Femur (tissue), 1 donor: ENCODE results near the gene TNFRSF21.
"Not testable (repeated sequence)": the region's sequence is repeated elsewhere in the genome, so short reads cannot be mapped to it uniquely, and the experiment has no call there.

Source experiments
- DNase-seq: peaks from one replicate; pipeline ENCODE4 v3.0.0-alpha.2; 2017

The TNFRSF21 gene

GRCh38 chr6:47309291-47310130, at the start of gene TNFRSF21:
Gene TNFRSF21, minus strand, starts transcription at chr6:47309905. Its CDS starts 394 bp downstream, at chr6:47309511.
- peak; percentile 95 for DNase-seq

DNA sequence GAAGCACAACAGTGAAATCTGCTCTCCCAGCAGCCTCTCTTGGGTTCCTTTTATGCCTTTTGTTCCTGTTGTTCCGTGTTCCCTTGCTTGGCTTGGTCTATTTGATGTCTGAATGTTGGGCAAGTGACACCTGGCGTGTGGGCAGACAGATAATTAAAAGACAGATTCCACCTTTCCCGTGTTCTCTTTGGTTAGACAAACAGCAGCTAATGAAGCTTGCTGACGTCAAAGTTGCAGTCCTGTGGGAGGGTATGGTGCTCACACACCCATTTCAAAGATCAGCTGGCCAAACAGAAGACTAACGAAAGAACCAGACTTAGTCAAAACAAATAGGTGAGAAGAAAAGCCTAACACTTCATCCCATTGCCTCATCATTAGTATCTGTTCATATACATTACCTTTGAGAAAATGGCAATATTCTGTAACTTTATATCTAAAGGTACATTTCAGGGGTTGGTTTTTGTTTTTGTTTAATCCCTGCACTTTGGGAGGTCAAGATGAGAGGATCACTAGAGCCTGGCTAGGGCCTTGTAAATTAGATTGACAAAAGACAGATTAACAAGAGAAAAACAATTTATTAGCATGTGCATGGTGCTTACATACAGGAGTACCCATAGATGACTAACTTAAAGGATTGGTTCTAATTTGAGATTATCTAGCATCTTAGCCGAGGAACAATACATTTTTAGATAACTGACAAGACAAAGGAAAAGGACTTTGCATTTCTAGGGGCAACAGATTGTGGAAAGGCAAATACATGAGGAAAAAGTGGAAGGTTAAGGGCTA, 48.9 kb upstream of the TNFRSF21 start:
- DNase-seq = no peak

DNA sequence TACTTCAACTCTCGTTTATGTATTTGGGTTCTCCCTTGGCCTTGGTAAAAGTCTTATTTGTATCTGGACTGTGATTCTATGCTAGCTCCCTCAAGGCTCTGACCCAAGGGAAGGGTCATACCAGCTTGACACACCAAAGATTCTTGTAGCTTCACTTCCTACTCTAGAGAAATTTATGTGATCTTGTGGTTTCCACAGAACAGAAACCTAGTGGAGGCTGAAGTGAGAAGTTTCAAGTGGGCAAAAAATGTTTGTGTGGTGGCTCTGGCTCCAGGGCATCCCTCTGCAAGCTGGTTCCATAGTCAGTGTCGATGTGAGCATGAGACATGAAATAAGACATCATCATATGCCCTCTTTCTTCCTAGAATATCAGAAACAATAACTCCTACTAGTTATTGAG, 48.1 kb upstream of the TNFRSF21 start:
- DNase-seq = no peak

DNA sequence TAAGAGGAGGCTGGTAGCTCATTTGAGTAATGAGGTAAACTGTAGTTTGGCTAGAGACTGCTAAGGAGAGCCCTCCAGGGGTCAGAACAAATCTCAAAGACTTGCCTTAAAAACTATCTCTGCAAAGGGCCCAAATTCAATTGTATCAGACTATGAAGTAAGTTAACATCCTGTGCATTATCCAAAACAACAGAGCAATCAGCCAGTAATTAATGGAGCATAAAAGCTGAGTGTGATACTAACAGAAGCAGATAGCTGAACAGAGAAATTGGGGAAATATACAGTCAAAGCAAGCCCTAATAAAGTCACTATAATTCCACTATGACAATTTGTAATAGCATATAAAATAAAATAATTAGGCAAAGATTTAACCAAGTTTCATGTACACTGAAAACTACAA, 45.8 kb upstream of the TNFRSF21 start:
- DNase-seq = no peak

DNA sequence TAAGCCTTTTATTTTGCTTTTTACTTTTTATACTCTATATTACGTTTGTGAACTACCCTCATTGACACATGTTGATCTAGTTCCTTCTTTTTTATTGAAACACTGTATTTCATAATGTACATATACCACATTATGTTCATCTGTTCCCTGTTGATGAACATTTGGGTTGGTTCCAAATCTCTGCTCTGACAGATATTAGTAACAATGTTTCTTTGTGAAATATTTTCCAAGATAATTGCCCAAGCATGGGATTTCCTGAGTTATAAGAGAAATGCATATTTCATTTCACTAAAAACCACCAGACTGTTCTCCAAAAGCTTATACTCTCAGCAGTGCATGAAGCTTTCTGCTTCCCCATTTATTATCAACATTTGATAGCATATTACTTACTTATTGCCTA, 44.2 kb upstream of the TNFRSF21 start:
- no peak for DNase-seq

GRCh38 chr6:47352966-47353365, 43.3 kb upstream of the TNFRSF21 start:
- DNase-seq = no peak

GRCh38 chr6:47352194-47352920, 42.7 kb upstream of the TNFRSF21 start:
- DNase-seq = no peak

GRCh38 chr6:47351621-47352020, 41.9 kb upstream of the TNFRSF21 start:
- no peak for DNase-seq

DNA sequence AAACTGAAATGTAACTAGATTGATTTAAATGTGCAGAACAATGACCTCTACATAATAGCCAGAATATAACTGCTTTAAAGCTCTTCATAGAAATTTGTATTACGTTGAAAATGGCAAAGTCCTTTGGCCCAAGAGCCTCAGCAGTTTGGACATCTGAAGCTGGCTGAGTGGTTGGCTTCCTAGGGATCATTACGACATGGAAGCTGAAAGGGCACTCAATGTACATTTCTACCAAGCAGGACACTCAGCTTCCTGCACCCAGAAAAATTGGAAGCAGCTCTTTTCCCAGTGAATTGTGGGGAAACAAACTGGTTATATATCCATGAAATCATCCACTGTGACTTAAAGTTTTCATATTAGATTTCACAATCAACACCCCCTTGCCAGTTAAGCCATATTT, 40.2 kb upstream of the TNFRSF21 start:
- no peak for DNase-seq

GRCh38 chr6:47348316-47348863, 38.7 kb upstream of the TNFRSF21 start:
- DNase-seq = no peak

DNA sequence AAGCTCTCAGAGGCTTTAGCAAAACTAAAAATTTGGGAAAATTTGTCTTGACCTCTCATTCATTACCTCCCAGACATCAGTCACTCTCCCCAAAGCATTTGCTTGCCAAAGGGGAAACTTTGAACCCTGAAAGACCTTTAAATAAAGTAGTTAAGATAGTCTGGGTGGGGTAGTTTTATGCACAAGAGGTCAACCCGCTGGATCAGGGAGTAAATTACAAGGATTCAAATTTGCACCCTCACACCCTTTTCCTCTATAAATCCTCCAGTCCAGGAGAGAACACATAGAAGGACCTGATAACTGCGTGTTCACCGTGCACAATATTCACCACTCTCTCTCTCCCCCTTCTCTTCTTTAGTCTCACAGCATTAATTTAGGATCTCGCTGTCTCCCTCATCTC, 36.1 kb upstream of the TNFRSF21 start:
- no peak for DNase-seq

DNA sequence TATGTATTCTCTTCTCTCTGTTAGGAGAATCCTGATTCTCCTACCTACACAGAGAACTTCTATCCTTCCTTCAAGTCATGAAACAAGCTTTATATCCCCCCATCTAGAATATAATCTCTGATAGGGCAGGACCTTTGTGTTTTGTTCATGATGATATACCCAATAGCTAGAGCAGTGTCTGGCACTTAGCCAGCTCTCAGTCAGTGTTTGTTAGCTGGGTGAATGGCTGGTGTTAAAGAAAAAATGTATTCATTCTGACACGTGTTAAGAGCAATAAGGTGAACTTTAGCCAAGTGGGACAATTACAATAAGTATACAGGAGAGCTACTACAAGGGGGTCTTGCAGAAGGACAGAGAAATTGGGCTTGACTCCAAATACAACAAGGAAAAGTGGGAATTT, 34.3 kb upstream of the TNFRSF21 start:
- DNase-seq = no peak

- DNase-seq = no peak
Measured at GRCh38 chr6:47343600-47343999, 33.9 kb upstream of the TNFRSF21 start.

DNA sequence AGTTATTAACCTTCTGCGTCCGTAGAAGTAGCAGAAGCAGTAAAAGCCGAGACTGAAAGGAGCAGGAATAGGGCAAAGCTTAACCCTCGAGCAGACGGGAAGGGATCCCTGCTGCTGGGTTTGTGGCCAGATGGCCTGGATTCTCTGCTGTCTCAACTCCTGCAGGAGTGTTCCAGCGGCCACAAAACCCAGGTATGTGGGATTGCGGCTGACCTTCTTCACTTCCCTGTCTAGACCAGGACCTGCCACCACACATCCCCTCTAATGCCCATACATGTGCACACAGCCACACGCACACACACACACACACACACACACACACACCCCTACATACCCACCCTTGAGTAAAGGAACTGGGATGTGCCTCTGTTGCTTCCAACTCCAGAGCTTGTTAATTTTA, 33.1 kb upstream of the TNFRSF21 start:
- DNase-seq = no peak

DNA sequence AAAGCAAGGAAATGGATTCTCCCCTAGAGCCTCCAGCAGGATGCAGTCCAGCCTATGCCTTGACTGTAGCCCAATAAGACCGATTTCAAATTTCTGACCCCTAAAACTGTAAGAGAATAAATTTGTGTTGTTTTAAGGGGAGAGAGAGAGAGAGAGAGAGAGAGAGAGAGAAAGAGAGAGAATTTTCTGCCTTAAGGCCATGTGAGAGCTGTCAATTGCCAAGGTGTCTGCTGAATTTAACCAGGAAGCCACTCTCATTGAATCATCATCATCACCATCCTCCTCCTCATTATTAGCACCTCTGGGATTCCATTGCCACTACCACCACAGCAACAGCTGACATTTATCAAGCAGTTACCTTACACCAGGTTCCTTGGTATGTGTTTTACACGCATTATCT, 27.8 kb upstream of the TNFRSF21 start:
- no peak for DNase-seq

- DNase-seq = no peak
Measured at GRCh38 chr6:47336334-47336733, 26.6 kb upstream of the TNFRSF21 start.

- no peak for DNase-seq
Measured at GRCh38 chr6:47335466-47335865, 25.8 kb upstream of the TNFRSF21 start.

DNA sequence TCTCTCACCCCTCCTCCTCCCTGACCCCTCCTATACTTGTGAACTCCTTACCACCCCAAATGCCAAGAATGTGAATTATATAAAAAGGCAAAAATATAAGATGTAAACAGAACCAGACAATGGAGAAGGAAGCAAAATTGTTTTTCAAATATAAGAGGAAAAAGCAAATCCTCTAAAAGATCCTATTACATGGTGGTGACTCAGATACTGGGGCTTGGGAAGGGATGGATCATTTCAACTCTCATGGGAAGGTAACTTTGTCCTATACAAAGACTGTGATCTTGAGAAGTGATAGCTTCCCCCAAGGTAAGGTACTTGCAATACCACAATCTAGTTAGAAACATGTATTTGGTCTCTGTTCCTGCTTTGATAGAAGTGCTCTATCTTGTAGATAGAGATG, 24.6 kb upstream of the TNFRSF21 start:
- DNase-seq = no peak

- not testable (repeated sequence) for DNase-seq
Measured at GRCh38 chr6:47328606-47329005, 18.9 kb upstream of the TNFRSF21 start.

DNA sequence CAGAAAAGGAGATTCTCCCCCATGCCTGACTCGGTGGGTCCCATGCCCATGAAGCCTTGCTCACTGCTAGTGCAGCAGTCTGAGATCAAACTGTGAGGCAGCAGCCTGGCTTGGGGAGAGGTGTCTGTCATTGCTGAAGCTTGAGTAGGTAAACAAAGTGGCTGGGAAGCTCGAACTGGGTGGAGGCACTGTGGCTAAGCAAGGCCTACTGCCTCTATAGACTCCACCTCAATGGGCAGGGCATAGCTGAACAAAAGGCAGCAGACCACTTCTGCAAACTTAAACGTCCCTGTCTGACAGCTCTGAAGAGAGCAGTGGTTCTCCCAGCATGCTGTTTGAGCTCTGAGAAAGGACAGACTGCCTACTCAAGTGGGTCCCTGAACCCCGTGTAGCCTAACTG, 18.4 kb upstream of the TNFRSF21 start:
- not testable (repeated sequence) for DNase-seq

DNA sequence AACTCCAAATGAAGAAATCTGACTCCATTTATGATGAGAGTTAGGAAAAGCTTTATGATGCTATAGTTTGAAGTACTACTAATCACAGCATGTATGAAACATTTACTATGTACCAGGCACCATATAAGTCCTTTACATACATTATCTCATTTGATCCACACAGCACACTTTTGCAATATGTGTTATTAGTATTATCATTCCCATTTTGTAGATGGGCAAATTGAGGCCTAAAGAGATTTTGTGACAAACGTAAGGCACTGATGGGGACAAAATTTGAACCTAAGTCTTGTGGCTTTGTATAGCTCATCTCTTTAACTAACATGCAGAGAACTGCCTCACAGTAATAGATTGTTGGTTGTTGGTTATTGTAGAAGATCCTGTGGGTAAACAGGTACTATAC, 14.2 kb upstream of the TNFRSF21 start:
- DNase-seq = no peak

- DNase-seq = no peak
Measured at GRCh38 chr6:47323321-47323720, 13.6 kb upstream of the TNFRSF21 start.

DNA sequence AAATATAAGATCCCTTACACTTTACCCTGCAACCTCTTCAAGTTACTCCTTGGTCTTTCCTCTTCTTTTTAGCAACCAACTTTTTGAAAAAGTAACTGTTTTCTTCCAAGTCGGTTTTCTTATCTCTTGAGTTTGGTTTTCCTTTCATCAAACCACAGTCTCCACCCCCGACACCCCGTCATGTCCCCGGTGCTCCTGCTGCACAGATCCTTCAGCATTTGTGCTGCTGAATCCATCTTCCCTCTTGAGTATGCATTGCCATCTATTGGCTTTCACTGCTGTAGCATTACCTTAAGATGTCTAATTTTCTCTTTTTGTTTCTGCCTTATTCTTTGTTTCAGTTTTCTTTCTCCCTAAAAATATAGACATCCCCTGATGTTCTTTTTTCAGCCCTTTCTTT, 11.9 kb upstream of the TNFRSF21 start:
- no peak for DNase-seq
